Natural killer cell (primary cell): ENCODE results near the gene POMT2. TPM values are rescaled to one million over a fixed set of nuclear protein-coding genes. Genes with fewer than 3 reads are reported as not detected.

ENCODE experiments used
- ATAC-seq, 3 donors: fragments of 150-1000 bp in 2 of 3; fragments of 200-7000 bp in 1 of 3; cut with Tn5 transposase; 1 replicate in 1 of 3; 2 replicates in 2 of 3; pipeline ENCODE4 v1.10.0; 2021; ENCODE audit warnings: mild to moderate bottlenecking in 2 of 3, moderate library complexity in 2 of 3
- DNase-seq, 2 donors: peaks; one replicate each; pipeline versions ENCODE4 v3.0.0 to v3.0.0-alpha.2; 2013 to 2021; ENCODE audit warnings: mixed read lengths in 1 of 2
- H3K27ac ChIP-seq: one replicate; pipeline ENCODE4 v1.5.1; 2013; ENCODE audit warnings: mild to moderate bottlenecking, low read length
- H3K27me3 ChIP-seq: one replicate; pipeline ENCODE4 v1.6.1; 2013; ENCODE audit warnings: low read length; ENCODE audit not compliant: control insufficient read depth, insufficient read depth
- H3K36me3 ChIP-seq: one replicate; pipeline ENCODE4 v1.6.1; 2013; ENCODE audit warnings: low read length; ENCODE audit not compliant: control insufficient read depth, insufficient read depth
- H3K4me1 ChIP-seq: one replicate; pipeline ENCODE4 v1.6.1; 2013; ENCODE audit warnings: low read length; ENCODE audit not compliant: control insufficient read depth, insufficient read depth
- H3K4me3 ChIP-seq: one replicate; pipeline ENCODE4 v1.5.1; 2013; ENCODE audit warnings: low read length
- H3K9me3 ChIP-seq: one replicate; pipeline ENCODE4 v1.6.1; 2013; ENCODE audit warnings: low read length; ENCODE audit not compliant: control insufficient read depth, insufficient read depth
- H3K27ac Mint-ChIP-seq, 2 donors: one replicate each; pipeline ENCODE4 v1.8.0; 2022; ENCODE audit warnings: mild to moderate bottlenecking in 2 of 2, mixed read lengths in 2 of 2, moderate library complexity in 1 of 2
- H3K27me3 Mint-ChIP-seq, 2 donors: one replicate each; pipeline ENCODE4 v1.8.0; 2022; ENCODE audit warnings: low read depth in 2 of 2, mixed read lengths in 2 of 2
- H3K36me3 Mint-ChIP-seq: one replicate; pipeline ENCODE4 v1.8.0; 2022; ENCODE audit warnings: mixed read lengths
- H3K4me1 Mint-ChIP-seq, 2 donors: one replicate each; pipeline ENCODE4 v1.8.0; 2022; ENCODE audit warnings: mixed read lengths in 2 of 2
- H3K4me3 Mint-ChIP-seq: one replicate; pipeline ENCODE4 v1.8.0; 2022; ENCODE audit warnings: mild to moderate bottlenecking, moderate library complexity, mixed read lengths
- H3K9me3 Mint-ChIP-seq, 2 donors: one replicate each; pipeline ENCODE4 v1.8.0; 2022; ENCODE audit warnings: mixed read lengths in 2 of 2
- WGBS: methylation state at CpG from one replicate; pipeline ENCODE4 v1.1.7; 2013; ENCODE audit warnings: missing lambda C conversion rate; ENCODE audit not compliant: insufficient coverage; 5-methylcytosine and 5-hydroxymethylcytosine counted together
- intact Hi-C: fragments of 100-400 bp; cut with micrococcal nuclease; formaldehyde crosslinking; loops from one replicate; pipeline ENCODE4 v1.14.2; 2022
- total RNA-seq, 4 donors: library from RNA; stranded (reverse); fragments of 120-200 nt in 1 of 4; gene quantifications; one replicate each; pipeline versions ENCODE4 v1.2.3 to v1.2.4, GENCODE V29; 2013 to 2022
- TF ChIP-seq, protein P1 (sequence below): fragments of 200-600 bp; IDR thresholded peaks from one replicate; pipeline ENCODE4 v1.8.0; 2022; ENCODE audit warnings: antibody characterized with exemption

Gene POMT2
- total RNA-seq, 3 donors from 2014 or later (not counting 1 experiment from before 2014, with no cell fraction given): 6.7 to 10.9 (median 8.6) TPM

DNA sequence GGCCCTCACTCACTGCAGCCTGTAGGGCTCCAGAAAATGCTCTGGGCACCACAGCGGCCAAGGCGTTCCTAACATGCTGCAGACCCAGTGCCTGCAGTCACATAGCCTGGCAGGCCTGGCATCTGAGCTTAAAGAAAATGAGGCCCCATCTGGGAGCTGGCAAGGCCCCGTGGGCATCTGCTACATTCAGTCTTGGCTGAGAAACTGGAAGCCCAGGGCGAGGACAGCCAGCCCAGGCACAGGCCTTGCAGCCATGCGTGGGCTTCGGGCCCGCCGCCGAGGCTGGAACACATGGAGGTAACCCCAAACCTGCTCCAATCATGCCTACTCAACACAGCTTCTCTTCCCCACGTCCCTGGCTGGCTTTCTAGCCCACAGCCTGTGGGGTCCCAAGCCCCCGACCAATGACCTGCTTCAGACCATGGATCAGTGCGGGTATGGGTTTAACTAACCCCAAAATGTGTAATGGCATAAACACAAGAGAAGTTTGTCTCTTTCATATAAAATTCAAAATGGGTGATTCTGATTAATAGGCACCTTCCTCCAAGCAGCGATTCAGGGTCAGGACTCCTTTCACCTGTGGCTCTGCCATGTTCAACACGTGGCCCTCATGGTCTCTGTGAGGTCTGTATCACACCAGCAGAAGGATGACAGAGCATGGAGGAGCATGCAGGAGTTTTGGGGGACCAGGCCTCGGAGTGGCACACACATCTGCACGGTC is 56.1 kb downstream of the POMT2 start:
- Histone ChIP-seq H3K4me3 (no peak overlapping the region), H3K9me3 (no peaks in the 10 kb centered on the region), H3K27me3 (peaks cover 3% of the 10 kb centered on the region), H3K36me3 (no peaks in the 10 kb centered on the region), H3K4me1 (no peaks in the 10 kb centered on the region), H3K27ac (no peak overlapping the region)
- TF ChIP-seq, protein P1, sequence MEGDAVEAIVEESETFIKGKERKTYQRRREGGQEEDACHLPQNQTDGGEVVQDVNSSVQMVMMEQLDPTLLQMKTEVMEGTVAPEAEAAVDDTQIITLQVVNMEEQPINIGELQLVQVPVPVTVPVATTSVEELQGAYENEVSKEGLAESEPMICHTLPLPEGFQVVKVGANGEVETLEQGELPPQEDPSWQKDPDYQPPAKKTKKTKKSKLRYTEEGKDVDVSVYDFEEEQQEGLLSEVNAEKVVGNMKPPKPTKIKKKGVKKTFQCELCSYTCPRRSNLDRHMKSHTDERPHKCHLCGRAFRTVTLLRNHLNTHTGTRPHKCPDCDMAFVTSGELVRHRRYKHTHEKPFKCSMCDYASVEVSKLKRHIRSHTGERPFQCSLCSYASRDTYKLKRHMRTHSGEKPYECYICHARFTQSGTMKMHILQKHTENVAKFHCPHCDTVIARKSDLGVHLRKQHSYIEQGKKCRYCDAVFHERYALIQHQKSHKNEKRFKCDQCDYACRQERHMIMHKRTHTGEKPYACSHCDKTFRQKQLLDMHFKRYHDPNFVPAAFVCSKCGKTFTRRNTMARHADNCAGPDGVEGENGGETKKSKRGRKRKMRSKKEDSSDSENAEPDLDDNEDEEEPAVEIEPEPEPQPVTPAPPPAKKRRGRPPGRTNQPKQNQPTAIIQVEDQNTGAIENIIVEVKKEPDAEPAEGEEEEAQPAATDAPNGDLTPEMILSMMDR: no peak
- no peaks in the 10 kb centered on the region for H3K36me3 Mint-ChIP-seq
- DNase-seq (no peak), ATAC-seq (no peak)
- no peak overlapping the region for H3K4me3 Mint-ChIP-seq
- no peaks in the 10 kb centered on the region for H3K9me3 Mint-ChIP-seq
- intact Hi-C loops: no loop called here
- H3K27ac Mint-ChIP-seq: no peak overlapping the region
- no peaks in the 10 kb centered on the region for H3K4me1 Mint-ChIP-seq
- H3K27me3 Mint-ChIP-seq: peaks cover 21 to 36% of the 10 kb centered on the region in 2 donors
- 77% methylated on average over 16 of the region's 16 CpGs for WGBS

GRCh38 chr14:77260631-77261030 is 60.1 kb downstream of the POMT2 start:
- no peaks in the 10 kb centered on the region for H3K4me1 Mint-ChIP-seq
- ATAC-seq (no peak), DNase-seq (no peak)

GRCh38 chr14:77260199-77260598 is 60.5 kb downstream of the POMT2 start:
- no peaks in the 10 kb centered on the region for H3K36me3 Mint-ChIP-seq
- DNase-seq: no peak
- TF ChIP-seq, protein P1: no peak
- H3K9me3 Mint-ChIP-seq: no peaks in the 10 kb centered on the region
- H3K4me3 ChIP-seq: no peak overlapping the region
- H3K4me3 Mint-ChIP-seq: no peak overlapping the region
- ATAC-seq: no peak
- no peaks in the 10 kb centered on the region for H3K27me3 ChIP-seq
- H3K9me3 ChIP-seq: no peaks in the 10 kb centered on the region
- H3K4me1 ChIP-seq: no peaks in the 10 kb centered on the region
- H3K4me1 Mint-ChIP-seq: no peaks in the 10 kb centered on the region
- H3K36me3 ChIP-seq: no peaks in the 10 kb centered on the region
- H3K27ac ChIP-seq: no peak overlapping the region
- intact Hi-C loops: no loop called here
- WGBS: 92% methylated on average over 11 of the region's 11 CpGs
- no peak overlapping the region for H3K27ac Mint-ChIP-seq
- peaks cover 12 to 21% of the 10 kb centered on the region in 2 donors for H3K27me3 Mint-ChIP-seq

More at GRCh38 chr14:77260631-77261030, 60.1 kb downstream of the POMT2 start:
- intact Hi-C loops: no loop called here
- Mint-ChIP-seq H3K9me3 (no peaks in the 10 kb centered on the region), H3K36me3 (no peaks in the 10 kb centered on the region), H3K4me3 (no peak overlapping the region), H3K27me3 (peaks cover 12 to 21% of the 10 kb centered on the region in 2 donors), H3K27ac (no peak overlapping the region)
- H3K4me3 ChIP-seq: no peak overlapping the region
- no peaks in the 10 kb centered on the region for H3K4me1 ChIP-seq
- WGBS: 25% methylated on average over 10 of the region's 10 CpGs
- TF ChIP-seq, protein P1: no peak
- H3K27ac ChIP-seq: no peak overlapping the region
- no peaks in the 10 kb centered on the region for H3K36me3 ChIP-seq
- no peaks in the 10 kb centered on the region for H3K27me3 ChIP-seq
- no peaks in the 10 kb centered on the region for H3K9me3 ChIP-seq
